Measurements from ENCODE around the gene RUNX2.
A peak's percentile ranks its signal among the peaks of the same experiment; 100 is the strongest.

RUNX2 gene

GRCh38 chr6:45500924-45501816 is 173.0 kb downstream of the RUNX2 start:
- DNase-seq (ENCODE audit: low read depth, low spot score), result no peak
- no peak overlapping the region for H3K27ac ChIP-seq

DNA sequence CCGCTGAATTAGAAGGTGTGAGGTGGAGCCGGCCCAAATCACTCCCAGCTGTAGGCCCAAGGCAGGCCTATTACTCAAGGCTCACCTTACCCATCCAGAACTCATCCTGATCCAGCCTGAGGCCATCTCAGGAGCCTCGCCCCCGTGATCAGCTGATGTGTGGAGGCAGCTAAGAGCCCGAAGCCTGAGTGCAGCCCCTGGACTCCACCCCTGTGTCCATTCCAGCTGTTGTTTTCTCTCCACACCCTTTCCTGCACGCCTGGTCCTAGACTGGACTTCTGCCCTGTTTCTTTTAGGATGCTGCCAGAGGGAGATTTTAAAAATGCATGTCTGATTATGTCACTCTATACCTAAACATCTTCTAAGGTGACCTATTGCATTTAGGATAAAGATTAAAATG is 174.3 kb downstream of the RUNX2 start:
- no peak overlapping the region for H3K27ac ChIP-seq

DNA sequence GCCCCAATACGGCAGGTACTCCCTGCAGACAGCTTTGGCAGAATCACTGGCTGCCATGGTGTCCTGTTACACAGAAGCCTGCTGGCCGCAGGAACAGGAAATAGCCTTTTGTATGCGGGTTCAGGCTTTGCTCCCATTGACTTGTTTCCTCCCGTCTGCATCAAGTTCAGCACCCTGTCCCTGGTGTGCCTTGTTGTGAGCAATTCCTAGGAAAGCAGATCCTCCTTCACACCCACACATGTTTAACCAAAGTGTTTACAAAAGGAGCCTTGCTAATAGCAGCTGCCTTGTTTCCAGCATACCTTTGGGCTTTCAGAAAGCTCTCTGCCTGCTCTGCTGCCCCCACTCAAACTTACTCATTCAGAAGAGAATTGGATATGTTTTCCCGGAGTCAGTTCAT is 176.8 kb downstream of the RUNX2 start:
- peak overlapping the region; percentile 50 for H3K27ac ChIP-seq
- peak; percentile 80 for DNase-seq (ENCODE audit: low read depth, low spot score)

More for the DNA sequence above, 174.3 kb downstream of the RUNX2 start:
- no peak for DNase-seq (ENCODE audit: low read depth, low spot score)

DNA sequence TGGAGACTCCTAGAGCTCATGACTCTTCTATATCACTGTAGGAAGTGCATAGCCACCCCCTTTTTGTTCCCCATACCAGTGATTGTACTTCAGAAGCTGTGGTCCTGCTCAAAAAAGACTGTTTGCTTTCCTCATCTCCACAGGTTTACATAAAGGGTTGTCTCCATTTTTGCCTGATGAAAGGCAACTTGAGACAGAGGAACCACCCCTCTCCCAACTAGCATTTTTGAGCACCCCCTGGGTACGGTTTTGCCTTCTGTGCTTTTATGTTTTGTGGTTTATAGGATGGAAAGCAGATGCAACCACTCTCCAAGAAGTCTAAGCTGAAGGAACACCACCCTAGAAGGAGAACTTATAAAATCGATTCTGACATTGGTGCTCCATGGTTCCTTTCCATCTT is 177.3 kb downstream of the RUNX2 start:
- peak overlapping the region; percentile 50 for H3K27ac ChIP-seq
- no peak for DNase-seq (ENCODE audit: low read depth, low spot score)

- peak overlapping the region; percentile 33 for H3K27ac ChIP-seq
- DNase-seq (ENCODE audit: low read depth, low spot score), result peak; percentile 57
Measured at GRCh38 chr6:45507186-45507585, 179.1 kb downstream of the RUNX2 start.

- DNase-seq (ENCODE audit: low read depth, low spot score), result no peak
- H3K27ac ChIP-seq, result no peak overlapping the region
Measured at GRCh38 chr6:45509426-45509825, 181.3 kb downstream of the RUNX2 start.

- H3K27ac ChIP-seq, result no peak overlapping the region
- DNase-seq (ENCODE audit: low read depth, low spot score), result no peak
Measured at GRCh38 chr6:45512717-45513116, 184.6 kb downstream of the RUNX2 start.

- no peak for DNase-seq (ENCODE audit: low read depth, low spot score)
Measured at GRCh38 chr6:45513213-45513618, 185.1 kb downstream of the RUNX2 start.

DNA sequence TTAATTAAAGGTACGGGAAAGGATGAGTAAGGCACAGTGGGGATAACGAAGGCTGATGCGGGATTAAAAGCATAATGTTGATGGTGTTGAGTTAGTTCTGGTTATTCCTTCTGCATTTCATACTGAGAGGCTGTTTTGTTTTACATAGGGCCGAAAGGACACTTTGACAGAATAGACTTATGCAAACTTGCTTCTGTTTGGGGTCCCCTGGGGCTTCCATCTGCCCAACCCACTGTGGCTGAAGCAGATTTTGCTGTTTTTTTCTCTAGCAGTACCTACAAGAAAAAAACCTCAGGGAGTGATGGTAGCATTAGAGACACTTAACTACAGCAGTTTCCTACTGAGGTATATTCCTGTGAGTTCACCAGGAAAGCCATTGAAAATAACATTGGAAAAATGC is 185.7 kb downstream of the RUNX2 start:
- peak overlapping the region; percentile 8 for H3K27ac ChIP-seq
- DNase-seq (ENCODE audit: low read depth, low spot score), result no peak

More at GRCh38 chr6:45513213-45513618, 185.1 kb downstream of the RUNX2 start:
- no peak overlapping the region for H3K27ac ChIP-seq

GRCh38 chr6:45514454-45515230 is 186.5 kb downstream of the RUNX2 start:
- no peak for DNase-seq (ENCODE audit: low read depth, low spot score)
- peak overlapping the region; percentile 8 for H3K27ac ChIP-seq

DNA sequence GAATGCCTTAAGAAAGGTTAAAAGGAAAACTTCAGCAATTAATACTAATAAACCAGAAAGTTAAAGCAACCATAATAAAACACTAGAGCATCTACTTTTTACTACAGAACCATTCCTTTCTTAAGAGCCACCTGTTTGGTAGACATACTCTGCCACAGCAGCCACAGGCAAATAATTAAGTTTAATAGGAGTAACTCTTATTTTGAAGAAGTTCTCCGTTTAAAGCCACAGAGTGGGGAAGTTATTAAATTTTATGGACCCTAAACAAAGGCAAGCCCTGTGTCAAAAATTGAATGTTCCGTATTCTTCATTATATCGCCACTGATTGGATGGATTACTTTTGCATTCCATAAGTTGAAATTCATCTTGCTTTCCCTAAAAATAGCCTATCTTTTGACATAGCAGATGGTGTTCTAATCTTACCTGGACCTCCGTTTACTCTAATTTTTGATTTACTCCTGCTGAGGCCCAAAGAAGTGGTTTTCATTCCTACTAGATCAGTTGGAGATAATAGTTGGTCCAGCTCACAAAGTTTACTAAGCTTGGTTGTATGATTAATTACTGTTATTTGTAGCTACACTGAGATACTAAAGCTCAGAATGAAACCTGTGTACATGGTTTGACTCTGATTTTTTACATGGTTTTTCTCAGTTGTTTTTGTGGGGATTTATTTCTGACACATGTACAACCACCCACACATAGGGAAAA is 190.0 kb downstream of the RUNX2 start:
- DNase-seq (ENCODE audit: low read depth, low spot score), result no peak
- no peak overlapping the region for H3K27ac ChIP-seq

DNA sequence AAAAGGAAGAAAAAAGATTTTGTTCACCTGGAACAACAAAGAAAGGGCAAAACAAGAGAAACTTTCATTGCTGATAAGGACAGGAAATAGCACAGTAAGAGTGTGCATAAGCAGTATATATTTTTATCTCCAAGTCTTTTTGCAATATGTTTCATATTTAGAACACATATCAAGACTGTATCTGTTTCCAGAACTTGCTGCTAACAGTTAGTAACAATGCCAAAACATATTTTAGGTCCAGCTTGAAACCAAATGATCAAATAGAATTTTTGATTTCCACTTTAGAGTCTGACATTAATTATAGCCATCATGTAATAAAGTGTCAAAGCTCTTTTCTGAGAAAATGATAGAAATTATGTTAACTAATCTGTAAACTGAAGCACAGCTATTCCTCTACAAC is 193.1 kb downstream of the RUNX2 start:
- no peak overlapping the region for H3K27ac ChIP-seq
- DNase-seq (ENCODE audit: low read depth, low spot score), result no peak

GRCh38 chr6:45522486-45522885 is 194.4 kb downstream of the RUNX2 start:
- no peak overlapping the region for H3K27ac ChIP-seq
- no peak for DNase-seq (ENCODE audit: low read depth, low spot score)

DNA sequence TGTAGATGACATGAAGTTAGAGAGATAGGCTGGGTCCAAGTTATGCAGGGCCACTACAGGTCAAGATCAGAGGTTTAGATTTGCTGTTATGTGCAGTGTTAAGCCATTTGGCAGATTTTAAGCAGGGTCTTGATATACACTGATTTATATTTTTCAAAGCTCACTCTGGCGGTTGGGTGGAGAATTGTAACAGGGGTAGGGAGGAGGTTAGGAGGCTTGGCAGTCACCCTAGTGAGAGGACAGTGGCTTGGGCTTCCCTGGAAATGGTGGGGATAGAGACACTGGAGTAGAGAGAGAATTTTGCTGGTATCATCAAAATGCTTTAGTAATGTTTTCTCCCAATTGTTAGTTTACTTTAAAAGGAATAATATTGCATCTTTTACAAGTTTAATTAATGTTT is 199.1 kb downstream of the RUNX2 start:
- no peak overlapping the region for H3K27ac ChIP-seq
- DNase-seq (ENCODE audit: low read depth, low spot score), result no peak

- no peak overlapping the region for H3K27ac ChIP-seq
- no peak for DNase-seq (ENCODE audit: low read depth, low spot score)
Measured at GRCh38 chr6:45531999-45532595, 204.0 kb downstream of the RUNX2 start.

GRCh38 chr6:45532721-45533210 is 204.6 kb downstream of the RUNX2 start:
- no peak for DNase-seq (ENCODE audit: low read depth, low spot score)
- H3K27ac ChIP-seq, result no peak overlapping the region

DNA sequence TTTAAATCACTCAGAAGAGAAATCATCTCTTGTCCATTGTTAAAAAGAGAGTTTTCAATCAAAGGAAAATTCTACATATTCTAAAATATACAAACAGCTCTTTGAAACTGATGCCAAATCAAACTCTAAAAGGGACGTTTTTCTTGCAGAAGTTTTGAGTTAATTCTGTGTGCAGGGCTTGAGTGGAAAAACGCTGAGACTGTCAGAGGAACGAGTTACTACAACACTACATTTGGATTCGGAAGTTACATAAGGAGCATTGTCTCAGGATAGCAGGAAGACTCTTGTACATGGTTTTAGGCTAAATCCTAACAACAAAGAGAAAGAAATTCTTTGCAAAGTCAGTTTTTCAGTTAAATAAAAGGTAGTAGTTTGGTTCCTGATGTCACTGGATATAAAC is 205.3 kb downstream of the RUNX2 start:
- H3K27ac ChIP-seq, result no peak overlapping the region
- DNase-seq (ENCODE audit: low read depth, low spot score), result no peak

- DNase-seq (ENCODE audit: low read depth, low spot score), result peak; percentile 60
- peak overlapping the region; percentile 8 for H3K27ac ChIP-seq
Measured at GRCh38 chr6:45535933-45536332, 207.8 kb downstream of the RUNX2 start.

GRCh38 chr6:45537539-45537938 is 209.4 kb downstream of the RUNX2 start:
- no peak overlapping the region for H3K27ac ChIP-seq
- DNase-seq (ENCODE audit: low read depth, low spot score), result no peak

Data from epithelial cell of prostate (primary cell).